ENCODE data around the gene RPTOR. TPM values are rescaled to one million over a fixed set of nuclear protein-coding genes. Genes with fewer than 3 reads are reported as not detected.

RPTOR gene
- total RNA-seq, 3 donors from 2014 or later = 21.4 to 27.5 (median 23.6) TPM

DNA sequence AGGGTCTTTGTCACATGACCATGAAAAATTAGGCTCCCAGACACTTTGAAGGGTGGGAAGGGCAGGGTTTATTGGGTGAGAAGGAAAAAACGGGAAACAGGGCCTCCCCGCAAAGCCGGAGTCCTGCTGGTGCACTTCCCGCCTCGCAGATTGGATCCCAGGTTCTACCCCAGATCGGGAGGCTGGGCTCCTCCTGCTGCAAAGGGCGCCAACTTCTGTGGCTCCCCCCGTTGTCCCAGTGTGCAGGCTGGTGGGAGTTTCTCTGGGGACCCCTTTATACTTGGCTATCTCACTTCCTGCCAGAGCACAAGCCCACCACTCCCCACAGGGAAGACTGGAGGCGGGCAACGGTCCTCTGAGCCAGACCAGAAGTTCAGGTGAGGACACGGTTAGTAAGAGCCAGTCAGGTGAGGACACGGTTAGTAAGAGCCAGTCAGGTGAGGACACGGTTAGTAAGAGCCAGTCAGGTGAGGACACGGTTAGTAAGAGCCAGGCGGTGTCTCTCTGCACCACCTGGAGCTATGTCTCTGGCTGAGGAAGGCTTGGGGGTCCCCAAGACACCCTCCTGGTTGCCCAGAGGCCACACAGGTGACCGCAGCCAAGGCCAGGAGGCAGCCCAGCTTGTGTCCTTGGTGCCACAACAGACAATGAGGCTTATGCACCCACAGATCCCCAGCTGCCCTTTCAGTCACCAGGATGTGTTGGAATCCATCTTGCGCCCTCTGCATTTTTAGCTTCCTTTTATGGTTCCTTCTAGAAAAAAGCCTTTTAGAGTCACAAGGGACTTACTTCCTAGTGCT is 398.9 kb downstream of the RPTOR start:
- no peak for DNase-seq (ENCODE audit: low spot score in 2 of 2)
- H3K27ac ChIP-seq = peak overlapping the region in 1 of 2 donors; percentile 22
- H3K36me3 ChIP-seq = no peaks in the 10 kb centered on the region
- H3K4me3 ChIP-seq = no peak overlapping the region
- H3K9me3 ChIP-seq = no peaks in the 10 kb centered on the region
- no peaks in the 10 kb centered on the region for H3K27me3 ChIP-seq
- H3K4me1 ChIP-seq = peaks cover 0 to 11% of the 10 kb centered on the region in 2 donors
- TF ChIP-seq, protein P1, sequence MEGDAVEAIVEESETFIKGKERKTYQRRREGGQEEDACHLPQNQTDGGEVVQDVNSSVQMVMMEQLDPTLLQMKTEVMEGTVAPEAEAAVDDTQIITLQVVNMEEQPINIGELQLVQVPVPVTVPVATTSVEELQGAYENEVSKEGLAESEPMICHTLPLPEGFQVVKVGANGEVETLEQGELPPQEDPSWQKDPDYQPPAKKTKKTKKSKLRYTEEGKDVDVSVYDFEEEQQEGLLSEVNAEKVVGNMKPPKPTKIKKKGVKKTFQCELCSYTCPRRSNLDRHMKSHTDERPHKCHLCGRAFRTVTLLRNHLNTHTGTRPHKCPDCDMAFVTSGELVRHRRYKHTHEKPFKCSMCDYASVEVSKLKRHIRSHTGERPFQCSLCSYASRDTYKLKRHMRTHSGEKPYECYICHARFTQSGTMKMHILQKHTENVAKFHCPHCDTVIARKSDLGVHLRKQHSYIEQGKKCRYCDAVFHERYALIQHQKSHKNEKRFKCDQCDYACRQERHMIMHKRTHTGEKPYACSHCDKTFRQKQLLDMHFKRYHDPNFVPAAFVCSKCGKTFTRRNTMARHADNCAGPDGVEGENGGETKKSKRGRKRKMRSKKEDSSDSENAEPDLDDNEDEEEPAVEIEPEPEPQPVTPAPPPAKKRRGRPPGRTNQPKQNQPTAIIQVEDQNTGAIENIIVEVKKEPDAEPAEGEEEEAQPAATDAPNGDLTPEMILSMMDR (IDR thresholded peaks at IDR 0.05) = no peak
- TF ChIP-seq POLR2A (IDR thresholded peaks at IDR 0.05) (no peak), POLR2AphosphoS5 (IDR thresholded peaks at IDR 0.05) (no peak)
- intact Hi-C loops (cut with DNase I; ENCODE audit: low total_unique reads) = no loop called here

DNA sequence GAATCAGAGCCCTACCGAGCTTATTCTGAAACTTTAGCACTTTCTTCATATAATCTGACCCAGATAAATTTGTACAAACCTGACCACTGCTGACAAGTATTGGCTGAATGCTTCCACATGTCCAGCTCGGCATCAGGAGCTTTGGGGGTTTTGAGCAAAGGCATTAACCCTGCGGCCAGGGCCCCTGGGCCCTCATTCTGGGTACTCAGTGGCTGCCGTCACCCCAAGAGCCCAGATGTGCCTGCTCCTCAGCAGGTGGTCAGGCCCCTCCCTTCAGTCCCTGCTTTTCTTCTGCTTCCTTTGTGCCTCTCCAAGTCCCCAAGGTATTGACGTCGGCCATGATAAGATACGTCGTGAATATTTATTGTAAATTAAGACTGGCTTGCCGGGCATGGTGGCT is 399.7 kb downstream of the RPTOR start:
- TF ChIP-seq POLR2A (IDR thresholded peaks at IDR 0.05) (no peak), POLR2AphosphoS5 (IDR thresholded peaks at IDR 0.05) (no peak)
- TF ChIP-seq, protein P1 (IDR thresholded peaks at IDR 0.05) = no peak
- no peaks in the 10 kb centered on the region for H3K36me3 ChIP-seq
- H3K4me3 ChIP-seq = no peak overlapping the region
- H3K9me3 ChIP-seq = no peaks in the 10 kb centered on the region
- no peaks in the 10 kb centered on the region for H3K27me3 ChIP-seq
- H3K4me1 ChIP-seq = peaks cover 0 to 11% of the 10 kb centered on the region in 2 donors
- no peak overlapping the region for H3K27ac ChIP-seq
- DNase-seq (ENCODE audit: low spot score in 2 of 2) = no peak
- intact Hi-C loops (cut with DNase I; ENCODE audit: low total_unique reads) = no loop called here

DNA sequence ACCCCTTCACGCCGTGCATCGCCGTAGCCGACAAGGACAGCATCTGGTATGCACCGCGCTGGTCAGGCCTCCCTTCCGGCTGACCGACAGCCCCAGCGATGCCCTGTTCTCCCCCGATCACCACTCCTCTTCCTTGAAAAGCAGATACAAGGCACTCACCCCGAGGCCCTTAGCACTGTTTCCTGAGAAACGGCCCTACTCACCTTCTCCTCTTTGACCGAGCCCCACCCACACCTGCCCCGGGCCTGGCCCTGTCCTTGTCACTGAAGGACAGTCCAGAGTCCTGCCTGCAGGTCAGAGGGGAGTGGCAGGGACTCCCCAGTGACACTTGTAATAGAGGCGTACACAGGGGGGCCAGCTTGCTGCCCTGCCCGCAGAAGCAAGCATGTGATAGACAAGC is 401.1 kb downstream of the RPTOR start:
- no peak for DNase-seq (ENCODE audit: low spot score in 2 of 2)
- TF ChIP-seq, protein P1 (IDR thresholded peaks at IDR 0.05) = no peak
- no peak for TF ChIP-seq POLR2AphosphoS5 (IDR thresholded peaks at IDR 0.05)
- no peak for TF ChIP-seq POLR2A (IDR thresholded peaks at IDR 0.05)
- Histone ChIP-seq H3K9me3 (no peaks in the 10 kb centered on the region), H3K36me3 (no peaks in the 10 kb centered on the region), H3K27me3 (no peaks in the 10 kb centered on the region), H3K27ac (no peak overlapping the region), H3K4me1 (peaks cover 0 to 11% of the 10 kb centered on the region in 2 donors), H3K4me3 (no peak overlapping the region)
- intact Hi-C loops (cut with DNase I; ENCODE audit: low total_unique reads) = no loop called here

DNA sequence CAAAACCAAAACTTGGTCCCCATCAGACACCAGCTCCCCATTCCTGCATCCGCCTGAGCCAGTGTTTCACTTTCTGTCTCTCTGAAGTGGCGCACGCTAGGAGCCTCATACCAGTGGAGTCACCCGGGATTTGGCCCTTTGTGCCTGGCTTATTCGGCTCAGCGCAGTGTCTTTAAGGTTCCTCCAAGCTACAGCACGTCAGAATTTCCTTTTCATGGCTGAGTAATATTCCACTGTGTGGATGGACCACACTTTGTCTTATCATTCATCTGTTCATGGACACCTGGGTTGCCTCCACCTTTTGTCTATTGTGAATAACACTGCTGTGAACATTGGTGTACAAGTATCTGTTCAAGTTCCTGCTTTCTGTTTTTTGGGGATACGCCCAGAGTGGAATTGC is 401.8 kb downstream of the RPTOR start:
- H3K27ac ChIP-seq = no peak overlapping the region
- DNase-seq (ENCODE audit: low spot score in 2 of 2) = no peak
- TF ChIP-seq POLR2AphosphoS5 (IDR thresholded peaks at IDR 0.05) = no peak
- H3K9me3 ChIP-seq = no peaks in the 10 kb centered on the region
- no peak overlapping the region for H3K4me3 ChIP-seq
- peaks cover 0 to 11% of the 10 kb centered on the region in 2 donors for H3K4me1 ChIP-seq
- intact Hi-C loops (cut with DNase I; ENCODE audit: low total_unique reads) = no loop called here
- no peaks in the 10 kb centered on the region for H3K36me3 ChIP-seq
- H3K27me3 ChIP-seq = no peaks in the 10 kb centered on the region

DNA sequence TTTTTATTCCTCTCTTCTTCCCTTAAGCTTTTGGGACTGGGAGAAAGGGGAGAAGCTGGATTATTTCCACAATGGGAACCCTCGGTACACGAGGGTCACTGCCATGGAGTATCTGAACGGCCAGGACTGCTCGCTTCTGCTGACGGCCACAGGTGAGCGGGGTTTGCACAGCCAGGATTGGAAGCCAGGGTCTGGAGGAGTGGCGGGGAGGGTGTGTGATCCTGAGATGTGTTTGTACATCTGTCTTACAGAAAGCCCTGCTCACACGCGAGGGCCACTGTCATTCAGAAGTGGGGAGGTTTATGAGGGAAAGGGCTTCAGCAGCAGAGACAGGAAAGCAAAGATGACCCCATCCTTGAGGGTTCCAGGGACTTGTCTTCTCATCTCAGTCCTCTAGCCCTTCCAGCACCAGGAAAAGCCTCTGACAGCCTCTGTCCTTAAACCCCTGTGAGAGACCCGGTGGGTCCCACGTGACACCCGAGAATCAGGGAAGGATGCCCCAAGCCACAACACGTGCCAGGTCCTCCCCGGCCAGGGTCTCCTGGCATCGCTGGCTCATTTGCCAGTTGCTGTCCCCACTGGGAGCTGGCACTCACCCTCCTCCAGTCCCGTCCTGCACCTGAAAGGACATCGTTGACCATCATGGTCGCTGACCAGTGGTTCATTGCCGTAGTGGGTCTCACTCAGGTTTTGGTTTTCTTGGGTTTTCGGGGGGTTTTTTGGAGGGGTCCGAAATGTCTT is 402.7 kb downstream of the RPTOR start:
- TF ChIP-seq POLR2AphosphoS5 (IDR thresholded peaks at IDR 0.05) = no peak
- no peak for TF ChIP-seq POLR2A (IDR thresholded peaks at IDR 0.05)
- TF ChIP-seq, protein P1 (IDR thresholded peaks at IDR 0.05) = no peak
- Histone ChIP-seq H3K36me3 (no peaks in the 10 kb centered on the region), H3K9me3 (no peaks in the 10 kb centered on the region), H3K4me3 (no peak overlapping the region), H3K27ac (no peak overlapping the region), H3K4me1 (peaks cover 0 to 2% of the 10 kb centered on the region in 2 donors), H3K27me3 (no peaks in the 10 kb centered on the region)
- intact Hi-C loops (cut with DNase I; ENCODE audit: low total_unique reads) = no loop called here
- no peak for DNase-seq (ENCODE audit: low spot score in 2 of 2)
